PC-3 (cell line): ENCODE data around the gene TEX19.

Source experiments
- CTCF ChIP-seq: fragments of 300-600 bp; sonication (generic); conservative IDR thresholded peaks from 2 replicates; pipeline ENCODE4 v1.5.1; 2017; ENCODE audit warnings: antibody characterized with exemption, low read depth, mild to moderate bottlenecking, low read length
- EZH2phosphoT487 ChIP-seq: fragments of 300-600 bp; sonication (generic); IDR thresholded peaks from 2 replicates; pipeline ENCODE4 v1.6.1; 2018; ENCODE audit warnings: mild to moderate bottlenecking, antibody characterized with exemption, low read length, borderline replicate concordance

- TF ChIP-seq CTCF (no peak), EZH2phosphoT487 (no peak)
These were observed 49.1 kb upstream of the TEX19 start for GRCh38 chr17:82309656-82310570.
